Fibroblast of lung (primary cell): Measurements from ENCODE around the gene LRGUK.

Source experiments
- EZH2 ChIP-seq: IDR thresholded peaks from 2 replicates; pipeline ENCODE4 v1.5.1; 2012; ENCODE audit warnings: low read length, control low read depth, mild to moderate bottlenecking; ENCODE audit errors: missing control alignments
- TF ChIP-seq, protein P1 (sequence below), 2 donors: IDR thresholded peaks in 1 of 2; conservative IDR thresholded peaks in 1 of 2; 1 replicate in 1 of 2; 2 replicates in 1 of 2; pipeline ENCODE4 v1.5.1; 2011 to 2012; ENCODE audit warnings: low read length in 2 of 2, control low read depth in 1 of 2, inconsistent platforms in 1 of 2, low read depth in 1 of 2, mild to moderate bottlenecking in 1 of 2

GRCh38 chr7:134276951-134277350 is 149.8 kb downstream of the LRGUK start:
- TF ChIP-seq, protein P1, sequence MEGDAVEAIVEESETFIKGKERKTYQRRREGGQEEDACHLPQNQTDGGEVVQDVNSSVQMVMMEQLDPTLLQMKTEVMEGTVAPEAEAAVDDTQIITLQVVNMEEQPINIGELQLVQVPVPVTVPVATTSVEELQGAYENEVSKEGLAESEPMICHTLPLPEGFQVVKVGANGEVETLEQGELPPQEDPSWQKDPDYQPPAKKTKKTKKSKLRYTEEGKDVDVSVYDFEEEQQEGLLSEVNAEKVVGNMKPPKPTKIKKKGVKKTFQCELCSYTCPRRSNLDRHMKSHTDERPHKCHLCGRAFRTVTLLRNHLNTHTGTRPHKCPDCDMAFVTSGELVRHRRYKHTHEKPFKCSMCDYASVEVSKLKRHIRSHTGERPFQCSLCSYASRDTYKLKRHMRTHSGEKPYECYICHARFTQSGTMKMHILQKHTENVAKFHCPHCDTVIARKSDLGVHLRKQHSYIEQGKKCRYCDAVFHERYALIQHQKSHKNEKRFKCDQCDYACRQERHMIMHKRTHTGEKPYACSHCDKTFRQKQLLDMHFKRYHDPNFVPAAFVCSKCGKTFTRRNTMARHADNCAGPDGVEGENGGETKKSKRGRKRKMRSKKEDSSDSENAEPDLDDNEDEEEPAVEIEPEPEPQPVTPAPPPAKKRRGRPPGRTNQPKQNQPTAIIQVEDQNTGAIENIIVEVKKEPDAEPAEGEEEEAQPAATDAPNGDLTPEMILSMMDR (conservative IDR thresholded peaks at IDR 0.05 in 1 of 2, IDR thresholded peaks at IDR 0.05 in 1 of 2; ENCODE audit: low read depth in 1 of 2, low read length in 2 of 2), result no peak
- no peak for TF ChIP-seq EZH2
